ENCODE results near the gene EGLN3.
A peak's percentile ranks its signal among the peaks of the same experiment; 100 is the strongest.
"Not testable (repeated sequence)": the region's sequence is repeated elsewhere in the genome, so short reads cannot be mapped to it uniquely, and the experiment has no call there.

Gene EGLN3

GRCh38 chr14:33934043-33934750 is 16.7 kb downstream of the EGLN3 start:
- no peak for DNase-seq

DNA sequence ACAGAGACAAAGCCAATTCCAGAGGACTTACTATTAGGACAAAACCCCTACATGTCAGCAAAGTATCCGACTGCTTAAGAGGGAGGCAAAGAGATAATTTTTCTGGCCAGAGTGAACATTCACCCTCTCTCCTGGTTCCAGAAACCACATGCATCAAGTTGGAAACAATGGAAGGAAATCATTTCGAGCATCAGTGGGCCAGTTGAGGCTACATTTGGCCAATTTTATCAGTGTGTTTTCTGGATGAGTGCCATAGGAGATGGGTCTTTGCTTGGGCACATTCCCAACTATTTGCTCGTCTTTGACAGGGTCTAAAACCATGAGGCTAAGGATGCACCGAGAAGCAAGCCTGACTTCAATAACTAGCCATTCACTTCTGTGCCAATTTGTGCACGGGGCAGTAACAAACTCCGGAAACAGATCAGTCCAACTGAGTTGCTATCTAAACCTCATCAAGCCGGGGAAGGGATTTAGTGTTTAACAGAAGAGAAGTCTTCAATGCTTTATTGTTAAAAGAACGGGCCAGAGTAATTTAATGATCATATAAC is 17.4 kb downstream of the EGLN3 start:
- no peak for DNase-seq

- DNase-seq = peak; percentile 80
Measured at GRCh38 chr14:33932576-33933345, 18.1 kb downstream of the EGLN3 start.

GRCh38 chr14:33932033-33932432 is 18.8 kb downstream of the EGLN3 start:
- no peak for DNase-seq

DNA sequence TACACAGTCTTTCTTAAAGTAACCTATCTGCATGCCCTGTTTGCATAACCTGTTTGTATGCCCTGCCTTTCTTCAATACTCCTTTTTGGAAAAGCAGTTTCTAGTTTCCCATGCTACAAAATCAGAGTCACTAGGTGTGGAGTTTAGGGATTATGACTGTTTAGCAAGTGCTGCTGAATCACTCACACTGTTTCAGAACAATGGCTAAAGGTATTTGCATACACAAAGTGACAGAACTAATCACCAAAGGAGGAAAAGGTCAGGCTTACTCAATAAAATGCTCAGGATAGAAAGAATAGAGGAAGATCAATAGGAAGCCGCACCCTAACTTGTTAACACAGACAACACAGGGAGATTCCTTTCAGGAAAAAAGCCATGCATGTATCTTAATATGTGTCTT is 19.4 kb downstream of the EGLN3 start:
- no peak for DNase-seq

DNA sequence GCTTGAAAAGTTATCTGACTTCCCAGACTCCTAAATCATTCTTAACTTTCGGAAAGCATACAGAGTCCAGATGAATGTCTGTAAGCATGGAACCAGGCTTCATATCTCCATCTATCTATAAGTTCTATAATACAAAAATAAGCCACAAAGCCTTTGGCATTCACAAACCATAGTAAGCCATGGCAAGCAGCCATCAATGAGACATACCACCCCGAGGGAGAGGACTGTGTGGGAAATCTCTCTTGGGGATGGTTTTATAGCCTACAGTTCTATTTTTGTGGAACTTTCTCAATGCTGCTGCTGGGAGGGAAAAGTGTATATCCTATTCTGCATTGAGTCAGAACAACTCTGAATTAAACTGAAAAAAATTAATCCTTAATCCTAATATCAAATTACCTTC is 20.4 kb downstream of the EGLN3 start:
- DNase-seq = no peak

- DNase-seq = no peak
Measured at GRCh38 chr14:33929799-33930408, 21.0 kb downstream of the EGLN3 start.

- DNase-seq = no peak
Measured at GRCh38 chr14:33928895-33929294, 22.0 kb downstream of the EGLN3 start.

DNA sequence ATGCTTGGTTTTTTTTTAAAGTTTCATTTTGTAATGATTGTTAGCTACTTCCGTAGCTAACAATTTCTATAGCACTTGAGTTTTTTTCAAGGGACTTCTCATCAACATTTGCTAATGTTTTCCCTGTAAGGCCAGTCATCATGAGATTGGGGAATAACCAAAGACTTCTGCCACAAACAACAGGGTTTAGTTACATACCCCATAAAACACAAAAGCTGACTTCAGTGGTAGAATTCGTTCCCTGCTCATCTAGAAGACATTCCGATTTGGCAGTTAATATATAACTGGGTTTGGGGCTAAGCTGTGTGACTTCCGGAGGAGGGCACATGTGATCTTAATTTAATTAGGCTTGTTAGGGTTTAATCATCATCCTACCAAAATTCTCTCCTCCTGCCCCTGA is 22.9 kb downstream of the EGLN3 start:
- DNase-seq = no peak

- not testable (repeated sequence) for DNase-seq
Measured at GRCh38 chr14:33926967-33927366, 23.9 kb downstream of the EGLN3 start.

GRCh38 chr14:33925946-33926345 is 24.9 kb downstream of the EGLN3 start:
- no peak for DNase-seq

GRCh38 chr14:33925235-33925634 is 25.6 kb downstream of the EGLN3 start:
- no peak for DNase-seq

DNA sequence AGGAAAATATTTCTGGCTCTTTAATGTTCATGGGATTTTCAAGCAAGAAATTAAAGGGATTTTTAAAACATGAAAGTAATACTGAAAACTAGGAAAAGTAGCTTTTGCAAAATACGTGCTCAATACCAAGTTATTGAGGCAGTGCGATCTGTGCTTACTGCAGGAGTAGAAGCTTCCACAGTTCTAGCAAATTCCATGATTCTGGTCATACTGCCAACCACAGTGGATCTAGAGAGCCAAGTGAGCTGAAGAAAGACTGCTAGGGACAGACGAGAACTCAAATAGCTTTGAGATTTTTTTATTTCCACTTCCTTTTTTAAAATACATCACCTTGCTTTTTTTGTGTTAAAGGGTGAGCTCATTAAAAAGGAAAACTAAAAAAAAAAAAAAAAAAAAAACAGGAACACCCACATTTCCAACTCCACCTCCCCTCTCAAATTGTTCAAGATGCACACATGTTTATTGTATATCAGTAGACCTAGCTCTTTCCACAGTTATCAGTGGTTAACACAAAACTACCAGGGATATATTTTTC is 26.2 kb downstream of the EGLN3 start:
- no peak for DNase-seq

DNA sequence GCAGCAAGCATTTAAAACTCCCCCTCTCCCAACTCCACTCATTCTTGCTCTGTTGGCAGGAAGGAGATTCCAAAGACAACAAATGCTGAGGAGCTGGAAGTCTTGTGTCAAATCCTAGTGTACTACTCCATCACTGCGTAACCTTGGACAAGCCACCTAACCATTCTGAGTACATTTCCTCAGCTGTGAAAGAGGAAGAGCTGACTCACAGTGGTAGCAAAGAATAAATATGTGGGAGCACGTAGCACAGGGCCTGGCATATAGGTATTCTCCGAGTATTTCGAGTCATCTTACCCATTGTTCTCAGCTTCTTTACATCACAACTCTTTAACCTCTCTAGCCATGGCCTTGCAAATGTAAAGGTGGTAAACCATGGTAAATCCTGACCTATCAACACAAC is 28.7 kb downstream of the EGLN3 start:
- no peak for DNase-seq

GRCh38 chr14:33918256-33918655 is 32.6 kb downstream of the EGLN3 start:
- DNase-seq = no peak

GRCh38 chr14:33917661-33918060 is 33.2 kb downstream of the EGLN3 start:
- DNase-seq = no peak

DNA sequence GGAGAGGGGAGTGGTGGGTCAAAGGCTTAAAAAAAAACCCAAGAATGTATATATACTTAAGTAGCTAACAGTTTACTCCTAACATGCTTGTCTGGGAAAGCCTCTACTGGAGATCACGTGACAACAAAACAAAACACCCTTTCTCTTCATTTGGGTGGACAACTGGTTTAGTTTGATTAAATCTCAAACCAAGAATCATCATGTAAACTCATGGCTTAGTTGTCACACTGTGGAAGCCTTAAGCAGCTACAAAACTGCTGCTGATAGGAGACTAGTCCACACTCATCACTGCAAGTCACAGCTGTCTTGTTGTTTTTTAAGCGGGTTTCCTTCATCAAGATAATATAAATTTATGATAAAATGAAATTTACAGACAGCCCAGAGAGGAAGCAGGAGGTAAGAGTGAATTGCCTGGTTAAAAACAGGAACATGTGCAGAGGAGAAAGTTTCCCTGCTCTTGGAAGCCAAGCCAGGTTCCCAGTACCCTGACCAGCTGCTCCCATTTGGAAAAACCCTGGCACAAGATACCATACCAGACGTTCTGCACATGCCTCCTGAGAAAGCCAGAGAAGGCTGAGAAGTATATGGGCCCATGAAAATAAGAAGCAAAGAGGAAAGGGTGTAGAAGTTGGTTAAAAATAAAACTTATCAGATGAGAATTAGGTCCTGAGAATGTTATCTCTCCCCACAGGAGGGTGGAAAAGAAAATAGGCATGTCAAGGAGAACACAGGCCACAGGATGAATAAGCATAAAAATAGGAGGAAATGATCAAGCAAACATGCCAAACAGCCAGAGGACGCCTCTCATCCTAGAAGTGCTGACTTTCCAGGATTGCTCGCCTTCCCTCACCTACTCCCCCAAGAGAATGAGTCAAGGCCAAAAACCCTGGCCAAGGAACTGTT is 34.0 kb downstream of the EGLN3 start:
- DNase-seq = no peak

DNA sequence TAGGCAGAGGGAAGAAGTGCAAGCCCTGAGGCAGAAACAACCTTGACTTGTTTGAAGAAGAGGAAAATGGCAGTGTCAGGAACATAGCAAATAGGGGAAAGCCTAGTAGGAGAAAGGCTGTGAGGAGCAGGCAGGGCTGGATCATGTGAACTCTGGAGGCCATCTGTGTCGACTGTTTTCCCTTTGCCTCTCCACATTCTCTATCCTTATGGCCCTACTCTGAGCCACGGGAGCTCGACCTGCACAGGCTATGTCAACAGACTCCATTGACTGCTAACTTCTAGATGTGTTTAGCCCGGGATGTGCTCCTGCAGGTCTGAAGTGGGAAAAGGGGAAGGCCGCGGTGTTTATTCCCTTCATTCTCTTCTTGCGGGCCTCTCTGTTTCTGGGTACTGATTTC is 35.2 kb downstream of the EGLN3 start:
- DNase-seq = no peak

- DNase-seq = no peak
Measured at GRCh38 chr14:33914676-33915516, 36.0 kb downstream of the EGLN3 start.

- no peak for DNase-seq
Measured at GRCh38 chr14:33911046-33911445, 39.8 kb downstream of the EGLN3 start.

- no peak for DNase-seq
Measured at GRCh38 chr14:33910435-33910834, 40.4 kb downstream of the EGLN3 start.
